NCI-H526 treated with DMSO at 0.1 percent for 48 hours (cell line): ENCODE results near the gene MARF1.
A peak's percentile ranks its signal among the peaks of the same experiment; 100 is the strongest.
"Not testable (repeated sequence)": the region's sequence is repeated elsewhere in the genome, so short reads cannot be mapped to it uniquely, and the experiment has no call there.

Source experiments
- DNase-seq: peaks from one replicate; lab custom pipeline; 2025; lab: John Stamatoyannopoulos, UW

The MARF1 gene

GRCh38 chr16:15621889-15622288 is 21.1 kb downstream of the MARF1 start:
- no peak for DNase-seq

DNA sequence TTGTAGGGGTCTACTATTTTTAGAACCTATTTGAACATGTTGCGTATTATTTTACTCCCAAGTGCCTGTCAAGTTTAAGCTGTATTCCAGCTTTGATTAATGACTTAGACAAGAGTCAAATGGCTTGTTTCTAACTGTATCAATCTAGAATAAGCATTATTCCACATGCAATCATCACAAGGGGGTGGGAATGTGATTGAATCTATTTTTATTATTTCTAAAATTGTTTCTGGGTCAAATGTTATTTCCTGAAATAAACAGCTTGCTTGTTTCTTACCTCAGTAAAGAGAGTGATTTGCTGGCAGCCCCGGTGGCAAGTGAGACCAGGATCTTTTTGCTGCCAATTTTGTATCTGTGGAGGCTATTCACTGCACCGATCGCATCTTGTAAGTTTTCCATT is 21.5 kb downstream of the MARF1 start:
- DNase-seq: no peak

GRCh38 chr16:15620611-15621195 is 22.3 kb downstream of the MARF1 start:
- DNase-seq: no peak

DNA sequence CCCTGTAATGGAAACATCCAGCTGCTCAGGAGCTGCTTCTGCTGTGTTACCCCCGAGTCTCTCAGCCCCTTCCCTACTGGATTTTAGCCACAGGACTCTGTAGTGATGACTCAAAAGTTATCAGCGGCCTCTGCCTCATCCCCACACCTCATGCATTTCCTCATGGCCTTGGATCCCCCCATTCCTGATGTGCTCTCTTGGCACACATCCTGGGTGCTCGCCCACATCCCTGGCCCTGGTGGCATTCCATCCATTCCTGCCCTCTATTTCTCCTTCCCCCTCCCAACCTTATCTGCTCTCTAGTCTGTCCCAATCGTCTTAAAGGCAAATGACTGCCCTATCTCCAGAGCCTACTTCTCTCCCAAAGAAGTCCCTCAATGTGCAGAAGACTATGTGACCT is 24.6 kb downstream of the MARF1 start:
- DNase-seq: no peak

- DNase-seq: no peak
Measured at GRCh38 chr16:15617901-15618300, 25.1 kb downstream of the MARF1 start.

DNA sequence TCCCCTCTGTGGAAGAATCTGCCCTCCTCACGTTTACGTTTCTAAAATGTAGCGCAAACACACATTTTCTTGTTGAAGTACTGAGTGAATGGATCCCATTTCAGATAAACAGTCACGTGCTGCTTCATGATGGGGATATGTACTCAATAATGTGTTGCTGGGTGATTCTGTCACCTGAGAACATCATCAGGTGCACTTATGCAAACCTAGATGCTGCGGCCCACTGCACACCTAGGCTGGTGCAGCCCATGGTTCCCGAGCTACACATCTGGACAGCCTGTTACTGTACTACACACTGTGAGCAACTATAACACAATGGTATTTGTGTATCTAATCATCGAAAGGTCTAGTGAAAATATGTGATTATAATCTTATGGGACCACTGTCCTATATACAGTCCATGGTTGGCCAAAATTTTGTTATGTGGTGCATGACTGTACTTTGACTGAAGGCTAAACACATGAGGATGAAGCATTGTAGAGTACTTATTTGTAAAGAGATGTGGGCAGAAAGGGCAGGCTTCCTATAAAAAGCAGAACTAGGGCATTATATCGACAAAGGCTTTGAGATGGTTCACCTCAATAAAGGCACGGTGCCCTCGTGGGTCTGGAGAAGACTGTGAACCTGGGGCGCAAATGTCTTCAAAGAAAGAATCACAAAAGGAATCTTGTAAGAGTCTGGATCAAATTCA is 26.3 kb downstream of the MARF1 start:
- peak; percentile 76 for DNase-seq

GRCh38 chr16:15616012-15616411 is 26.9 kb downstream of the MARF1 start:
- DNase-seq: no peak

- no peak for DNase-seq
Measured at GRCh38 chr16:15613676-15614075, 29.3 kb downstream of the MARF1 start.

DNA sequence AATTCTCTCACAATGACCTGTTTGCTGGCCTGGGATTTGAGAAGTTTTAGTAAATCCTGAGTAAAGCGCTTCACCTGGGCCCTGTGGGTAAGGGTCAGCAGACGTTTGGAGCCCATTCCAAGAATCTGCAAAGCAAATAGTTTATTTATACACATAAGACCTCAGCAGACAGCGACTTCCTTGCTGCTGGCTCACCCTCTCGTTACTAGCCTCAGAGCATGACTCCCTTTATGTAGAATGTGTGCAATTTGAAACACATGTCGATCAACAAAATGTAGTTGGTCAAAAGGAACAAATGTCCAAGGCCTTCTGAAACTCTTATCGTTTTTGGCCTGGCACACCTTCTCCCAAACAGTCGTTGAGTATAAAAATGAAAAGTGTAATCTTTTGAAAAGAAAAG is 31.3 kb downstream of the MARF1 start:
- no peak for DNase-seq

DNA sequence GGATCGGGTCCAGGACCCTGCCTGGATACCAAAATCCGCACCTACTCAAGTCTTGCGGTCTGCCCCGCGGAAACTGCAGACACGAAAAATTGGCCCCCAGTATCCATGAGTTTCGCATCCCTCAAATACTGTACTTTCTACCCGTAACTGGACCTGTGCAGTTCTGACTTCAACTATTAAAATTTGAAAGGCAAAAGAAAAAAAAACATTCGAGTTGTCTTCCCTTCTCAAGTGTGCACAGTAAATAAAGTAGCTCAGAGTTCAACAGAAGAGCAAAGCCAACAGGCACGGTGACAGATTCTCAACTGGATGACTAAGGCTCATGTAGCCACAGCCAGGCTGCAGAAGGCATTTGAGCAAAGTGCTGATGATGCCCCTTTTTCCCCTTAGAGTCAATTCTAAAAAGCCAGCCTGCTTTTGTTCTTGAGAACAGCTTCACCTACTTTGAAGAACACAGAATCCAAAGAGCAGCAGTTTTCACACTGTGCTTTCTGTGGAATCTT is 32.5 kb downstream of the MARF1 start:
- no peak for DNase-seq

GRCh38 chr16:15609286-15609649 is 33.7 kb downstream of the MARF1 start:
- DNase-seq: no peak

- no peak for DNase-seq
Measured at GRCh38 chr16:15608398-15609285, 34.3 kb downstream of the MARF1 start.

DNA sequence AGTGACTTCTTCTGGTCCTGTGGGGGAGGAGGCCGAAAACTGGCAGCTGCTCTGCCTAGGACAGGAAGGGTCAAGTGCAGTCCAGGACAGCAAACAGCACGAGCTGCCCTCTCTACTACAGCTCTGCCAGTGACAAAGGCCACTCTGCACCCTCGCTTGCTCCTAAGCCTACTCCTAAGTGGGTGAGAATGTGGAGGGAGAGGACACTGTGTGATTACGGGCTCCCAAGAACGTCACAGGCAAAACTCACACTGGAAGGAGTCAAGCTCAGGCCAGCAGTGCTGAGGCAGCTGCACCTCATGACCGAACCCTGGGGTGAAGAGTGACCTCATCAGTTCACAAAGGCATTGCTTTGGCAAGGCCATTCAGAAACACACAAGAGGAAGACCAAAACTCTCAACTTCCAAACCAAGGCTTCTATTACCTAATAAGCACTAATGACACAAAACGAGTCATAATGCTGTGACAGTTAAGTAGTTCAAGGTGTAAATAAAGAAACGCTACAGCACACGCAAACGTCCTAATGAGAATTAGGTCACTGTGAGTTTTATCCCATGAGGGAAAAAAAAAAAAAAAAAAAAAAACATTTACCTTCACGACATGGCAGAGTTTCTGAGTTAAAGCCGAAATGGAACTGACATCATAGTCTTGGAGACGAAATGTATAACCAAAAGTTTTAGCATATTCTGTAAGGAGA is 35.1 kb downstream of the MARF1 start:
- DNase-seq: no peak

- DNase-seq: not testable (repeated sequence)
Measured at GRCh38 chr16:15607221-15607699, 35.7 kb downstream of the MARF1 start.

DNA sequence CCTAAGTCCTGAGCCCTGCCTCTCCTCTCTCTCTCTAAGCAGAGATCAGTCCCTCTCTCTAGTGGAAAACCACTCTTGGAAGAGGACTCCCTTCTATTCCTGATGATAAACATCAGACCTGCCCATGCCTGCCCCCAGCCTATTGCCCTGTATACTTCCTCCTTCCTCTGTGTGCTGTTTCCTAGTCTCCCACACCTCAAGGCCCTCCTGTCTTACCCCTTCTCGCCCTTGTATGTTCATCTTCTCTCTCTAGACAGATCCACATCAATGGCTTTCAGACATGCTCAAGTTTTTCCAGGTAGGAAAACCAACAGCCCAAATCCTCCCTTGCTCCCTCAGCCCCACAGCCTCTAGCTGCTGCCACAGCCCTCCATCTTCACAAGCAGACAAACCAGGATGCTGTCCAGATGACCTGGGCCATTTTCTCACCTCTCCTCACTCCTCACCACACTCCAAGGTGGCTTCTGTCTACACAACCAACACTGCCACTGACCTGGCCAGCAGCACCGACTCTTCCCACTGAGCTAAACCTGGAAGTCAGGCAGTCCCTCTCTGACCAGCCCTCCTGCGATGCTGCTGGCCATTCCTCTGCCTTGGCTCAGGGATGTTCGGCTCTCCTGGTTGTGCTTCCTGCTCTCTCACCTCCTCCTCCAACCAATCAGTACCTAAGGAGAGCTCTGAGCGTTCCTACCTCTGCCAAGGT is 36.3 kb downstream of the MARF1 start:
- DNase-seq: no peak

GRCh38 chr16:15605839-15606517 is 37.0 kb downstream of the MARF1 start:
- DNase-seq: peak; percentile 60

- DNase-seq: no peak
Measured at GRCh38 chr16:15604460-15605440, 38.2 kb downstream of the MARF1 start.

- no peak for DNase-seq
Measured at GRCh38 chr16:15602285-15603044, 40.5 kb downstream of the MARF1 start.
